GM12891 (cell line): ENCODE measurements around the gene RAB6A.
"Not testable (repeated sequence)": the region's sequence is repeated elsewhere in the genome, so short reads cannot be mapped to it uniquely, and the experiment has no call there.

Experiments
- DNase-seq: peaks from one replicate; pipeline ENCODE4 v3.0.0; 2011; ENCODE audit warnings: low spot score; ENCODE audit not compliant: insufficient read length
- FAIRE-seq: peaks from 2 replicates; lab custom pipeline; 2011; peaks lifted over from hg19 to GRCh38; lab: Jason Lieb, UNC
- PAX5 ChIP-seq: IDR thresholded peaks from 2 replicates; pipeline ENCODE4 v1.6.1; 2011; ENCODE audit warnings: low read length, moderate library complexity, mild to moderate bottlenecking; ENCODE audit not compliant: insufficient read depth, severe bottlenecking
- POLR2A ChIP-seq: IDR thresholded peaks from 2 replicates; pipeline ENCODE4 v1.6.1; 2011; ENCODE audit warnings: low read depth, low read length, control low read depth
- POLR2AphosphoS5 ChIP-seq: IDR thresholded peaks from 2 replicates; pipeline ENCODE4 v1.6.1; 2011; ENCODE audit warnings: low read depth, low read length, control low read depth
- POU2F2 ChIP-seq: IDR thresholded peaks from 2 replicates; pipeline ENCODE4 v1.6.1; 2011; ENCODE audit warnings: low read depth, mild to moderate bottlenecking, control low read depth, low read length, moderate library complexity
- SPI1 ChIP-seq: IDR thresholded peaks from 2 replicates; pipeline ENCODE4 v1.6.1; 2011; ENCODE audit warnings: low read depth, low read length, control low read depth
- TAF1 ChIP-seq: IDR thresholded peaks from 2 replicates; pipeline ENCODE4 v1.6.1; 2011; ENCODE audit warnings: low read depth, low read length, control low read depth

Gene RAB6A

DNA sequence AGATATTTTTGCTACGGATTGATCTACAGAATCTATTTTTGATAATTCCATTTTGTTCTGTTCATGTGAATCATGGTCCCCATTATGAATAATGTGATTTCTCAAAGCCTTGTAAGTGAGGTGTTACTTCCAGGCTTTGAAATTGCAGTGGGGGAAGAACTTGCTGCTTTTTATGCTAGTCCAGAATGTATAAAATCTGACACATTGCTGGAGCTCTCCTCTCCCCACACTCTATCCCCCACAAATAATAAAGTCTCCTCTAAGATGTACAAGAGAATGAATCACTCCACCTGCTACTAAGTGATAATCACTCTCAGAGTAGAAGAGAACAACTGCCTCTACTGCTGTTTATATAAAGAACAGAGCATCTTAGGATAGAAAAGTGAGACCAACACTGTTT, 5.9 kb upstream of the RAB6A start:
- FAIRE-seq (no peak), DNase-seq (no peak)
- TF ChIP-seq POU2F2 = no peak
- no peak for TF ChIP-seq TAF1
- no peak for TF ChIP-seq SPI1

DNA sequence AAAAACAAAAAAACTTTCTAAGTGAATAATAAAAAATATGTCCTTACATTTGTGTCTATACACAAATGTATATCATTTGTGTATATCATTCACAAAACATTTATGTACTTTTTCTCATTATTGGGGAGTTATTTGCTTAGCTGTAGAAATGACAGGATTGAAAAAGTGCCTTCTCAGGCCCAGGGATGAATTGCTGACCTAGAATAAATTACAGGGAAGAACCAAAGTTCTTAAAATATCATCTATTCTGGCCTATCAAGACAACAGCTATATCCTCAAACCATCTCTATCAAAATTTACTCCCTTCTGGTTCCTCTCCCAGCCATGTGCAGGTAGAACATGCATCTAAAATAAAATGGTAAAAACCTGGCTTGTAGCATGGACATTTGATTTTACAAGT, 1.9 kb upstream of the RAB6A start:
- TF ChIP-seq SPI1 = no peak
- TF ChIP-seq POU2F2 = no peak
- no peak for TF ChIP-seq PAX5
- no peak for TF ChIP-seq POLR2A
- no peak for TF ChIP-seq TAF1
- TF ChIP-seq POLR2AphosphoS5 = no peak
- DNase-seq (no peak), FAIRE-seq (no peak)

DNA sequence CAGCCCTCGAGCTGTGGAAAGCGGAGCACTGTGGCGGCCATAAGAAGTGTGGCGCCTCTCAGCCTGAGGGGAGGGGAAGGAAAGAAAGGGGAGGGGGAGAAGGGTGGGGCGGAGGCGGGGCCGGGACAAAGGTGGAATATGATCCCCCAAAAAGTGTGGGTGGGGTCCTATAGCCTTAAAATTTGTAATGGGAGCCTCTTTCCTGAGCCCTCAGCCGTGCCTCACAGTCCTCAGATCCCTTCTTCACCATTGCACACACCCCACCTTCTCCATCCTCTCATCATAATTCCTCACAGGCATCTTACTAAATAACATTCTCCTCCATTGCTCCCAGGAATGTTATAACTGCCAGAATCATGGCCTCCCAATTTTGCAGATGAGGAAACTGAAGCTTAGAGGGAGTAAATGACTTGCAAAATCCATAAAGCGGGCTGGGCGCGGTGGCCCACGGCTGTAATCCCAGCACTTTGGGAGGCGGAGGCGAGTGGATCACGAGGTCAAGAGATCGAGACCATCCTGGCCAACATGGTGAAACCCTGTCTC, 600 bp upstream of the RAB6A start:
- FAIRE-seq (no peak), DNase-seq (no peak)
- TF ChIP-seq POU2F2 = no peak
- TF ChIP-seq TAF1 = no peak
- no peak for TF ChIP-seq SPI1
- no peak for TF ChIP-seq PAX5
- TF ChIP-seq POLR2AphosphoS5 = no peak
- no peak for TF ChIP-seq POLR2A

DNA sequence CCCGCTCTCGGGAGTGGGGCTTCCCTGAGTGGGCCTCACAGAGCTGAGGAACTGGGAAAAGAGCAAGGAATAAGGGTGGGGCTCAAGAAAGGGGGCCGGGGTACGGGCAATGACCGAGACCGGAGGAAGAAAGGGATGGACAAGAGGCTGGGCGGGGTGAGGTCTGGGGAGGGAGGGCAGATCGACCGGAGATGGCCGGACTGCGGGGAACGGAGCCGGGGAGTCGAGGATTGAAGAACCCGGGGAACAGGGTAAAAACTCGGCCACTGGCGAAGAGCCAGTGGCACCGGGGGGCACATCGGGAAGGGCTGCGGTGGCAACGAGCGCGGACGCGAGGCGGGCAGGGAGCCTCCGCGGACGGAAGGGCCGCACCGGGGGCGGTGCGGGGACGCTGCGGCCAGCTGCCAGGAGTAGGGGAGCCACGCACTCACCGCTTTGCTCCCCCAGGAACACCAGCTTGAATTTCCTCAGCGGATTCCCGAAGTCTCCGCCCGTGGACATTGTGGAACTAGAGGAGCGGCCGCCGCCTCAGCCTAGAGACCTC, 667 bp downstream of the RAB6A start:
- FAIRE-seq (peak; percentile 9), DNase-seq (peak; percentile 18)
- TF ChIP-seq POLR2A (no peak), SPI1 (no peak)

DNA sequence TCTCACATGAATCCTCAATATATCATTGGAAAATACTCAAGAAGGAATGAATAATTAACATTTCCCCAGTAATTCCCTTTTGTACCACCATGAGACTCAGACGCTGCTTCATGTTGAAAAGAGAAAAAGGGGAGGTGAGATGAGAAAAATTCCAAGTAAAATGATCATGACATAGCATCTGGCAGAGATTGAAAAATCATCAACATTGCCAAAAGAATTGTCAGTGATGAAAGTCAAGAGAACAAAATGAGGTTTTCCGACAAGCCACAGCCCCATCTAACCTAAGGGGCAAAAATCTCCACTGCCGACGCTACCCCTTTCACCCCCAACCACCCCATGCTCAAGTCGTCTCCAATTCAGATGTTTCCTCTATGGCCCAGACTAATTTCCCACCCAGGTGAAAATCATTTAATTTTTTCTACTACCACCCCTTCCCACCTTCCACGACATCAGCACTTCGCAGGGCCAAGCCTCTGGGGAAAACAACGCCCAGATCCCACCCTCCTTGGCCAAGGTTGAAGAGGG, 1.2 kb downstream of the RAB6A start:
- TF ChIP-seq POLR2A (no peak), POLR2AphosphoS5 (no peak), POU2F2 (no peak), PAX5 (no peak), SPI1 (no peak), TAF1 (no peak)
- FAIRE-seq (no peak), DNase-seq (peak; percentile 9)

DNA sequence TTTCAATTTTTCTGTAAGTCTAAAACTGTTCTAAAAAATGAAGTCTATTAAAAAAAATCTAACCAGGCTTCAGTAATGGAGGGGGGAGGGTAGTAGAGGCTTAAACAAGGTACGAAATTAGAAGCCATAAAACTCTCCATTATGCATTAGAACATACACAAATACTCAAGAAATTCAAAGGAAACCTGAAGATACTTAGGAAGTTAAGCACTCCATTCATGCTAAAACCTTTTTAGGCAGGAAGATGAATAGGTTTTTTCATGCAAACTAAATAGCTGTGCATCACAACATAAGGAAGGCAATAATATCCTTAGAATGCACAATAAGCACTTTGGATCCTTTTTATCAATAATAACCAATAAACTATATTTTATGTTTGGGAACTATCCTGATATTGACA, 2.4 kb downstream of the RAB6A start:
- no peak for FAIRE-seq
- TF ChIP-seq POLR2A (no peak), PAX5 (no peak), SPI1 (no peak), POU2F2 (no peak), TAF1 (no peak), POLR2AphosphoS5 (no peak)
- no peak for DNase-seq

DNA sequence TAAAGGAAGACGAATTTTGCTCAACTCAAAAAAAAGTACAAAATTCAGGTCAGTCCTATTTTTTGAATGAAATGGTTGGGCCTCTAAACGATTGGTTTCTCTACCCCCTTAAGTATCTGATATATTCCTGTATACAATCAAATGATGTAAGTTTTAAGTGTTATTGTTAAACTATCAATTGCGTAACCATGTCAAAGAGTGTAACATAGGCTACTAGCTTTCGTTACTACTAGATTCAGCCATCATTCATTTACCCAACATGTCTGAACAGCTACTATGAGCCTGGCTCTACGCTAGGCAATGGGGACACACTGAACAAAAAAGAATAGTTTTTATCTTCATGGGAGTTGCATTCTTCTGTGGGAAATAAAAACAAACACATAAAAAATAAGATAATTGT, 3.3 kb downstream of the RAB6A start:
- no peak for FAIRE-seq
- TF ChIP-seq PAX5 = no peak
- TF ChIP-seq POLR2A = no peak
- TF ChIP-seq POU2F2 = no peak
- no peak for TF ChIP-seq SPI1
- TF ChIP-seq TAF1 = no peak
- no peak for TF ChIP-seq POLR2AphosphoS5
- DNase-seq = no peak

DNA sequence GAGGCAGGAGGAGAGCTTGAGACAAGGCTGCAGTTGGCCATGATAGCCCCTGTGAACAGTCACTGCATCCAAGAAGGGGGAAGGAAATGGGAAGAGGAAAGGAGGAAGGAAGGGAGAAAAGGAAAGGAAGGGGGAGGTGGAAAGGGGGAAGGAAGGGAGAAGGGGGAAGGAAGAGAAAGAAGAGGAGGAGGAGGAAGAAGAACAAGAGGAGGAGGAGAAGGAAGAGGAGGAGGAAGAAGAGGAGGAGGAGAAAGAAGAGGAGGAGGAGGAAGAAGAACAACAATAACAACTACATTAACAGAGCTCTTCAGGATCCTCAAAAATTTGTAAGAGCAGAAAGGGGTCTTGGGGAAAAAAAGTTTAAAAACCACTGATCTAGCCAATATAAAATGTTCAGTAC, 5.2 kb downstream of the RAB6A start:
- no peak for FAIRE-seq
- no peak for DNase-seq
- TF ChIP-seq POLR2A (no peak), SPI1 (no peak), TAF1 (no peak), PAX5 (no peak), POU2F2 (no peak), POLR2AphosphoS5 (no peak)

DNA sequence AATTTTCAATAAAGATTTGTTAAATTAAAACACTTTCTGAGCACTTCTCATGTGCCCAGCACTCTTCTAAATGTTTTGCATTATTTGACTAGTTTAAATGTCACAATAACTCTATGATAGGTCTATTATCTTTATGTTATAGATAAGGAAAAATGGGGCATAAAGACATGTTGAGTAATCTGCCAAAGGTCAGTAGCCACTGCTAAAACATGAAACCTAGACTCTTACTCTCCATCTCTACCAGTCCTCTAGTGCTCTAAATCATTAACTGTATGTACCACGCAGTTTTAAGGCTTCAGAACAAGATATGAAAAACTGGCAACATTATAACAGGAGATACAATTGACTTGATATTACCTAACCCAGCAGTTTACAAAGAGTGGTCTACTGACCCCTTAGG, 6.9 kb downstream of the RAB6A start:
- no peak for DNase-seq
- TF ChIP-seq TAF1 = no peak
- FAIRE-seq = no peak

DNA sequence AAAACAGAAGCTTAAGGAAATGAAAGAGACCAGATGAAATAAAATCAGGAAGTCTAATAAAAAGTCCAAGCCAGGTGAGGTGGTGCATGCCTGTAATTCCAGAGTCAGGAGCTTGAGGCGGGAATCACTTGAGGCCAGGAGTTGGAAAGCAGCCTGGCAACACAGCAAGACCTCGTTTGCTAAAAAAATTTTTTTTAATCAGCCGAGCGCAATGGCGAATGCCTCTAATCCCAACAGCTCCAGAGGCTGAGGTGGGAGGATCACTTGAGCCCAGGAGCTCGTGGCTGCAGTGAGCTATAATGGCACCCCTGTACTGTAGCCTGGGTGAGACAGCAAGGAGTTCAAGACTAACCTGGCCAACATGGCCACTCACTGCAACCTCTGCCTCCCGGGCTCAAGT, 8.0 kb downstream of the RAB6A start:
- DNase-seq = no peak
- no peak for TF ChIP-seq PAX5
- TF ChIP-seq POLR2A = no peak
- FAIRE-seq = no peak

DNA sequence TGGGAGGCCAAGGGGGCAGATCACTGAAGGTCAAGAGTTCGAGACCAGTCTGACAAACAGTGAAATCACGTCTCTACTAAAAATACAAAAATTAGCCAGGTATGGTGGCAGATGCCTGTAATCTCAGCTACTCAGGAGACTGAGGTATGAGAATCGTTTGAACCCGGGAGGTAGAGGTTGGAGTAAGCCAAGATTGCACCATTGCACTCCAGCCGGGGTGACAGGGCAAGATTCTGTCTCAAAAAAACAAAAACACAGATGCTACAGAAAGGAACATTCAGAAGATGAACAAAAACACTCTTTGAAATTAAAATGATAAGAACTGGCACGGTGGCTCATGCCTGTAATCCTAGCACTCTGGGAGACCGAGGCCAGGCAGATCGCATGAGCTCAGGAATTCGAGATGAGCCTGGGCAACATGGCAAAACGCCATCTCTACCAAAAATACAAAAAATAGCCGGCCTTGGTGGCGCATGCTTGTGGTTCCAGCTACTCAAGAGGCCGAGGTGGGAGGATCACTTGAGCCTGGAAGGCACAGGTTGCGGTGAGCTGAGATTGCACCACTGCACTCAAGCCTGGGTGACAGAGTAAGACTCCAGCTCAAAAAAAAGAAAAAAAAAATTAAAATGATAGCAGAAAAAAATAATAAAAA, 8.5 kb downstream of the RAB6A start:
- no peak for TF ChIP-seq POU2F2
- TF ChIP-seq TAF1 = no peak
- no peak for TF ChIP-seq SPI1
- no peak for TF ChIP-seq POLR2AphosphoS5
- TF ChIP-seq PAX5 = no peak
- TF ChIP-seq POLR2A = no peak
- FAIRE-seq (no peak), DNase-seq (no peak)

DNA sequence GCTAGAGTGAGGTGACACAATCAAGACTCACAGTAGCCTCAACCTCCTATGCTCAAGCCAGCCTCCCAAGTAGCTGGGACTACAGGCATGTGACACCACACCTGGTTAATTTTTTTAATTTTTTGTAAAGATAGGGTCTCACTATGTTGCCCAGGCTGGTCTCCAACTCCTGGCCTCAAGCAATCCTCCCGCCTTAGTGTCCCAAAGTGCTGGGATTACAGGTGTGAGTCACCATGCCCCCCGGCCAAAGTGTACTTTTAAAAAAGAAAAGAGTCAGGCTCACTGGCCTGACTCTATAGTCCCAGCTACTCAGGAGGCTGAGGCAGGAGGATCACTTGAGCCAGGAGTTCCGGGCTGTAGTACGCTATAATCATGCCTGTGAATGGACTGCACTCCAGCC, 10.0 kb downstream of the RAB6A start:
- DNase-seq, FAIRE-seq: not testable (repeated sequence)
